Astrocyte (in vitro differentiated cells and primary cell): ENCODE measurements around the gene TEAD1. TPM values are rescaled to one million over a fixed set of nuclear protein-coding genes. Genes with fewer than 3 reads are reported as not detected.

Source experiments
- DNase-seq: peaks from one replicate; pipeline ENCODE4 v3.0.0-alpha.2; 2010; ENCODE audit warnings: low read depth
- FAIRE-seq: peaks from 2 replicates; lab custom pipeline; 2011; peaks lifted over from hg19 to GRCh38; lab: Jason Lieb, UNC
- H2AFZ ChIP-seq: 2 replicates; pipeline ENCODE4 v1.6.0; 2012; ENCODE audit warnings: low read depth, low read length, inconsistent platforms
- H3K27ac ChIP-seq: 2 replicates; pipeline ENCODE4 v1.5.1; 2011; ENCODE audit warnings: low read depth, low read length, inconsistent platforms
- H3K27me3 ChIP-seq: 2 replicates; pipeline ENCODE4 v1.6.0; 2011; ENCODE audit warnings: low read length, inconsistent platforms; ENCODE audit not compliant: insufficient read depth
- H3K36me3 ChIP-seq: 2 replicates; pipeline ENCODE4 v1.5.1; 2011; ENCODE audit warnings: low read length, inconsistent platforms; ENCODE audit not compliant: insufficient read depth
- H3K4me1 ChIP-seq: 2 replicates; pipeline ENCODE4 v1.5.1; 2011; ENCODE audit warnings: low read length, inconsistent platforms; ENCODE audit not compliant: insufficient read depth
- H3K4me2 ChIP-seq: 2 replicates; pipeline ENCODE4 v1.6.0; 2012; ENCODE audit warnings: low read length, inconsistent platforms
- H3K4me3 ChIP-seq: 2 replicates; pipeline ENCODE4 v1.5.1; 2011; ENCODE audit warnings: low read depth, mild to moderate bottlenecking, low read length, inconsistent platforms; ENCODE audit not compliant: insufficient read depth
- H3K79me2 ChIP-seq: 2 replicates; pipeline ENCODE4 v1.6.0; 2012; ENCODE audit warnings: mild to moderate bottlenecking, low read length, inconsistent platforms; ENCODE audit not compliant: insufficient read depth
- H3K9ac ChIP-seq: 2 replicates; pipeline ENCODE4 v1.6.0; 2012; ENCODE audit warnings: mild to moderate bottlenecking, low read length, inconsistent platforms
- H3K9me3 ChIP-seq: 2 replicates; pipeline ENCODE4 v1.5.1; 2012; ENCODE audit warnings: low read depth, mild to moderate bottlenecking, low read length, inconsistent platforms; ENCODE audit not compliant: insufficient read depth
- H4K20me1 ChIP-seq: 2 replicates; pipeline ENCODE4 v1.6.0; 2012; ENCODE audit warnings: low read length, inconsistent platforms; ENCODE audit not compliant: insufficient read depth
- H3K27ac Mint-ChIP-seq: one replicate; pipeline ENCODE4 v1.8.0; 2021; ENCODE audit warnings: mild to moderate bottlenecking, mixed read lengths; ENCODE audit not compliant: unreplicated experiment
- H3K27me3 Mint-ChIP-seq: one replicate; pipeline ENCODE4 v1.8.0; 2021; ENCODE audit warnings: low read depth, mixed read lengths; ENCODE audit not compliant: unreplicated experiment
- H3K36me3 Mint-ChIP-seq: one replicate; pipeline ENCODE4 v1.8.0; 2021; ENCODE audit warnings: low read depth, mixed read lengths; ENCODE audit not compliant: unreplicated experiment
- H3K4me1 Mint-ChIP-seq: one replicate; pipeline ENCODE4 v1.8.0; 2021; ENCODE audit warnings: low read depth, mixed read lengths; ENCODE audit not compliant: unreplicated experiment
- H3K4me3 Mint-ChIP-seq: one replicate; pipeline ENCODE4 v1.8.0; 2021; ENCODE audit warnings: mild to moderate bottlenecking, moderate library complexity, mixed read lengths; ENCODE audit not compliant: unreplicated experiment
- H3K9me3 Mint-ChIP-seq: one replicate; pipeline ENCODE4 v1.8.0; 2021; ENCODE audit warnings: mild to moderate bottlenecking, mixed read lengths; ENCODE audit not compliant: unreplicated experiment
- CTCF ChIP-seq: IDR thresholded peaks from 2 replicates; pipeline ENCODE4 v1.5.1; 2011; ENCODE audit warnings: low read depth, mild to moderate bottlenecking, inconsistent platforms, low read length, moderate library complexity; ENCODE audit not compliant: insufficient read depth
- EZH2 ChIP-seq: IDR thresholded peaks from 2 replicates; pipeline ENCODE4 v1.6.1; 2012; ENCODE audit warnings: mild to moderate bottlenecking, low read length, inconsistent platforms; ENCODE audit not compliant: insufficient read depth
- total RNA-seq: library from RNA; stranded (reverse); gene quantifications from 2 replicates; pipeline ENCODE4 v1.2.1, GENCODE V29; 2021

Gene TEAD1
- total RNA-seq, 1 donor from 2014 or later = 149 TPM

DNA sequence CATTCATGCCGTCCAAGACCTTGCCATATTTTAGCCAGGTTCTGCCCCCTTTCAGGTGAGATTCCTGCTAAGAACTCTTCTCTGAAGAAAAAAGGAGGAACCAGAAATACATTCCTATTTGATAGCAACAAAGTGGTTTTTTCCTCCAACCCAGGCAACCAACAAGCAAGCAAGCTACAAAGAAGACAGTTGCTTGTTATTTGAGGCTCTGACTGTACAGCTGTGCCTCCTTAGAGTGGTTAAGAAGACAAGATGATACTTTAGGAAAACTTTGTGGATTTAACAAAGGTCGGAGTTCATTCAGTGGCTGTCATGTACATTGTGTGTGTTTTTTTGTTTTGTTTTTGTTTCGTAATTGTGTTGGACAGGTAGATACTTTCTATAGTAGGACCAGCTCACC is 21.7 kb downstream of the TEAD1 start:
- H3K79me2 ChIP-seq = peaks cover 86% of the 10 kb centered on the region
- peak overlapping the region; percentile 82 for H3K4me2 ChIP-seq
- no peak overlapping the region for H3K4me3 ChIP-seq
- H2AFZ ChIP-seq = no peak overlapping the region
- FAIRE-seq (no peak), DNase-seq (no peak)
- H3K4me1 ChIP-seq = peaks cover 61% of the 10 kb centered on the region
- Mint-ChIP-seq H3K4me1 (peaks cover 80% of the 10 kb centered on the region), H3K9me3 (peaks cover 2% of the 10 kb centered on the region), H3K27ac (peak overlapping the region; percentile 98), H3K4me3 (no peak overlapping the region), H3K27me3 (no peaks in the 10 kb centered on the region), H3K36me3 (peaks cover 3% of the 10 kb centered on the region)
- peak overlapping the region; percentile 84 for H3K9ac ChIP-seq
- H3K9me3 ChIP-seq = no peaks in the 10 kb centered on the region
- H3K27ac ChIP-seq = peak overlapping the region; percentile 97
- H3K36me3 ChIP-seq = no peaks in the 10 kb centered on the region
- TF ChIP-seq CTCF = no peak
- TF ChIP-seq EZH2 = no peak
- peaks cover 39% of the 10 kb centered on the region for H4K20me1 ChIP-seq
- no peaks in the 10 kb centered on the region for H3K27me3 ChIP-seq

DNA sequence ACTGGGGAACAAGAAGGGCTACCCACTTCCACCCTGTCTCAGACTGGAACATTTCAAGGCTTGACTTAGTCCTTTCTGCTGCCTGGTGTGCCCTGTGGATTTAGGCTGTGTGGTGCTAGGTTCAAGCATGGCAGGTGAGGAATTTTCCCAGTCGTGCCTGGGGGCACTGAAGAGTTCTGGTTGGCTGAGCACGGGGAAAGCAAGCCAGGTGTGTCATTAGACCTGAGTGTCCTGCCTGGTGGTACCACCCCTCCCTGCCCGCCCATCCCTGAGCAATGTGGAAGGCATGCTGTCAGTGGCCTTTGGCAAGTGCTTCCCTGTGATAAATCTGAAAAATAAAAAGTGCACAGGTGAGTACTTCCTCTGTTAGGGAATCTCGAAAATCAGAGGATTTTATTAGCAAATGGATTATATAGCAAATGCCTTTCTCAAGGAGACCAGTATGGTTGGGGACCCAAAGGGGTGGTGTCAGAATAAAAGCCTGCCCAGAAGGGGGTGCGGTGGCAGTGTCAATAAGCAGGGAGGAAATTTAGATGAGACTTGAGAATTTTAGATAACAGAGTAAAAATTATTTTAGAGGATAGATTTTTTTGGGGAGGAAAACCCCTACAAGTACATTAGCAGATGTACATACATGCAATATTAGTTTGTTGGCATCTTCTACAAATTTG is 22.8 kb downstream of the TEAD1 start:
- H3K36me3 Mint-ChIP-seq = peaks cover 3% of the 10 kb centered on the region
- Histone ChIP-seq H3K9me3 (no peaks in the 10 kb centered on the region), H3K27ac (no peak overlapping the region), H3K79me2 (peaks cover 86% of the 10 kb centered on the region), H2AFZ (no peak overlapping the region), H3K27me3 (no peaks in the 10 kb centered on the region), H3K4me2 (no peak overlapping the region), H3K36me3 (no peaks in the 10 kb centered on the region), H3K4me1 (peaks cover 52% of the 10 kb centered on the region), H3K4me3 (no peak overlapping the region), H4K20me1 (peaks cover 45% of the 10 kb centered on the region), H3K9ac (no peak overlapping the region)
- peaks cover 2% of the 10 kb centered on the region for H3K9me3 Mint-ChIP-seq
- H3K27me3 Mint-ChIP-seq = no peaks in the 10 kb centered on the region
- H3K27ac Mint-ChIP-seq = peak overlapping the region; percentile 10
- FAIRE-seq (no peak), DNase-seq (no peak)
- H3K4me1 Mint-ChIP-seq = peaks cover 82% of the 10 kb centered on the region
- no peak for TF ChIP-seq CTCF
- TF ChIP-seq EZH2 = no peak
- H3K4me3 Mint-ChIP-seq = no peak overlapping the region

- no peak overlapping the region for H2AFZ ChIP-seq
- TF ChIP-seq CTCF (no peak), EZH2 (no peak)
- H3K27me3 ChIP-seq = no peaks in the 10 kb centered on the region
- H3K4me1 ChIP-seq = peaks cover 45% of the 10 kb centered on the region
- H3K9ac ChIP-seq = no peak overlapping the region
- peaks cover 88% of the 10 kb centered on the region for H3K79me2 ChIP-seq
- H3K27ac Mint-ChIP-seq = peak overlapping the region; percentile 30
- H3K4me3 Mint-ChIP-seq = no peak overlapping the region
- H3K4me2 ChIP-seq = no peak overlapping the region
- H4K20me1 ChIP-seq = peaks cover 55% of the 10 kb centered on the region
- FAIRE-seq (no peak), DNase-seq (no peak)
- H3K36me3 Mint-ChIP-seq = peaks cover 6% of the 10 kb centered on the region
- H3K9me3 ChIP-seq = no peaks in the 10 kb centered on the region
- no peaks in the 10 kb centered on the region for H3K36me3 ChIP-seq
- peaks cover 2% of the 10 kb centered on the region for H3K9me3 Mint-ChIP-seq
- H3K4me3 ChIP-seq = no peak overlapping the region
- H3K27me3 Mint-ChIP-seq = no peaks in the 10 kb centered on the region
- H3K27ac ChIP-seq = no peak overlapping the region
- H3K4me1 Mint-ChIP-seq = peaks cover 81% of the 10 kb centered on the region
These were observed 23.8 kb downstream of the TEAD1 start for GRCh38 chr11:12698048-12698447.
